ENCODE measurements around the gene KCNK3. TPM values are rescaled to one million over a fixed set of nuclear protein-coding genes. Genes with fewer than 3 reads are reported as not detected.
"Not testable (repeated sequence)": the region's sequence is repeated elsewhere in the genome, so short reads cannot be mapped to it uniquely, and the experiment has no call there.

KCNK3 gene
- total RNA-seq, 1 experiment from 2014 or later: not detected

DNA sequence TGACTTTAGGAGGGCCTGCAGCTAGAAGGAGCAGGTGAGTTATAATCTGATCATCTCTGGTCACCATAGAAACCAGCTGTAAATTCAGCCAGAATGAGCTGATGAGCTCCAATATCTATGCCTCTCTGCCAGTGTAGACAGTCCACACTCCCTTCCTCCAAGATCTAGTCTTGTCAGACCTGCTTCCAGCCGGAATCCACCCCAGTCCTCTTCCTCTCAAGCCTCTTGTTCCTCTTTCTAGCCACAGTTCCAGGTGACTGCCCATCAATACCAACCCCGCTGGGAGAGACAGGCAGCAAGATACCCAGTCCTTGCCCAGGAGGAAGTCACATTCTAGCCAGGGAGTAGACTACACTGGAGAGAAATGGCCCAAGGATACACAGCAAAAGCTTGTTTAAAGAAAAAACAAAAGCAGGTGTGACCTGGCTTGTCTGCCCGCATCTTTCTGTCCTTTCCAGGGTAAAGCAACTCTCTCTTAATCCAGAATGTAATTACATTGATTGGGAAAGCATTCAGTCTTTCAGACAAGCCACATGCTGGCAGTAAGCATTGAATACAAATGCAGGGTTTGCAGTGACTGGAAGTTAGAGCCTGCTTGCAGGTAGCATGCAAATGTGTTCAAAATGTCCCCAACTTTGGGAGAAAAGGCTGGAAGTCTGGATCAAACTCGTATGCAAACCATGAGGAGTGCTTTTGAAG lies 62.6 kb downstream of the KCNK3 start:
- no peak for DNase-seq (ENCODE audit: low read depth)

DNA sequence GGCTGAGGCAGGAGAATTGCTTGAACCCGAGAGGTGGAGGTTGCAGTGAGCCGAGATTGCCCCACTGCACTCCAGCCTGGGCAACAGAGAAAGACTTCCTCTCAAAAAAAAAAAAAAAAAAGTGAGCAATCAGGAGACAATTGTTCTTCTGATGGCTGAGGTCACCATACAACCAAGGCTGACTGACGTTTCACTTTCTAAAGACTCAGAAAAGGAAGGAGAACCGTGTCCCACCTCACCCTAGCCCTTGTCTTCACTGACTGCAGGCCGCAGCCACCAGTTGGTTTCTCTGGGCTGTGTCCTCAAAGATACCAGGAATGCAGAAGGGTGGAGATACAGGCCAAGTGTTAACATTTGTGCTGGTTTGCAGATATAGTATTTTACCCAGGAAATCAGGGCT lies 63.8 kb downstream of the KCNK3 start:
- no peak for DNase-seq (ENCODE audit: low read depth)

DNA sequence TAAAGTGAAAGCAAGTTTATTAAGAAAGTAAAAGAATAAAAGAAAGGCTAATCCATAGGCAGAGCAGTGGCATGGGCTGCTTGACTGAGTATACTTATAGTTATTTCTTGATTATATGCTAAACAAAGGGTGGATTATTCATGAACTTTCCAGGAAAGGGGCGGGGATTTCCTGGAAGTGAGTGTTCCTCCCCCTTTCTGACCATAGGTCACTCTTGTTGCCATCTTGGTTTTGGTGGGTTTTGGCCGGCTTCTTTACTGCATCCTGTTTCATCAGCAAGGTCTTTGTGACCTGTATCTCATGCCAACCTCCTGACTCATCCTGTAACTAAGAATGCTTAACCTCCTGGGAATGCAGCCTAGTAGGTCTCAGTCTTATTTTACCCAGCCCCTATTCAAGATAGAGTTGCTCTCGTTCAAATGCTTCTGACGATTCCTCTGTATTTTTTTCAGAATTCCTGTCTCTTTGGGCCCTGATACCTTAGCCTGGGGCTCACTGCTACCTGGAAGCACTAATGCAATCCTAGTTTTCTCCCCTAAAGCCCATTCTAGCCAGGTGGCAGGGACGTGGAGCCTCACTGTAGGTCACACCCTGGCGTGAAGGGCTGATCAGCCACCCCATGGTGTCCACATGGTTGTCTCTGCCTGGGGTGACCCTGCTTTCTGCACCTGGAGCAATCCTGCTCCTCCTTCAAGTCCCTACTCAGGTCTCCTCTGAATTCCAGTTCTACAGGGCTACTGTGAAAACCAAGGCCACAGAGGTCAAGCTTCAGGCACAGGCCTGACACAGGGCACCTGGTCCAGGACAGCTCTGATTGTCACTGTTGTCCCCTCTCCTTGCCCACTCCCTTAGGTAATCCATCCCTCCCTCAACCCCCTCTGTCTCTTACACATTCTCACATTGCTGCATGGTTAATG lies 65.6 kb downstream of the KCNK3 start:
- DNase-seq (ENCODE audit: low read depth): peak; percentile 96

DNA sequence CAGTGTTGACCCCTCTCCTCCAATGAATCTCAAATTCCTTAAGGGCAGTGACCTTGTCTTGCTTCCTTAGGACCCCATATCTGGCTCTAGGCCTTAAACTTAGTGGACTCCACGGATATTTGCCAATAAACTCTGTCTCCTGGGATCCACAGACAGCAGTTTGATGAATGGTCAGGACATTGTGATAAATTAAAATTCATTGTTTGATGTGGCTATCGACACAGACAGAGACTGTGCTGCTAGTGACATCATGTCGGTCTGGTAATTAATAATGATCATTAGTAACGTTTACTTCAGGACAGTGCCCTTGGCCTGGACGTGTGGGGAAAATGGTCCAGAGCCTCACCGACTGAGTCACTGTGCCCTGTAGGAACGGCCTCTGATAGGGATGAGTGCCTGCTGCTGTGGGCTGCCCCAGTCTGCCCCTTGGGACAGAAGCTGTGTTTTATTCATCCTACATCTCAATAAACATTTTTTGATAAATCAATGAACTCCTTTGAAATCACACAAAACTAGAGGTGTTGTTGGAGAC lies 66.3 kb downstream of the KCNK3 start:
- no peak for DNase-seq (ENCODE audit: low read depth)

DNA sequence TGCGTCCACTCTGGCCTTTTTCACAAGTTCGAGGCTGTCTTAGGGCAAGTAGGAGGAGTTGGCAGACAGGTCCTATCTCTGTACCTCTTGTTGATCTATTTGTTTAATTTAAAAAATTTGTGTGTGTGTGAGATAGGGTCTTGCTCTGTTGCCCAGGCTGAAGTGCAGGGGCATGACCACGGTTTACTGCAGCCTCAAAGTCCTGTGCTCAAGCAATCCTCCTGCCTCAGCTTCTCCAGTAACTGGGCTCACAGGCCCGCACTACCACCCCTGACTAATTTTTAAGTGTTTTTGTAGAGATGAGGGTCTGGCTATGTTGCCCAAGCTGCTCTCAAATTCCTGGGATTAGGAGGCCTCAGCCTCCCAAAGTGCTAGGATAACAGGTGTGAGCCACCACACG lies 67.3 kb downstream of the KCNK3 start:
- DNase-seq (ENCODE audit: low read depth): no peak

DNA sequence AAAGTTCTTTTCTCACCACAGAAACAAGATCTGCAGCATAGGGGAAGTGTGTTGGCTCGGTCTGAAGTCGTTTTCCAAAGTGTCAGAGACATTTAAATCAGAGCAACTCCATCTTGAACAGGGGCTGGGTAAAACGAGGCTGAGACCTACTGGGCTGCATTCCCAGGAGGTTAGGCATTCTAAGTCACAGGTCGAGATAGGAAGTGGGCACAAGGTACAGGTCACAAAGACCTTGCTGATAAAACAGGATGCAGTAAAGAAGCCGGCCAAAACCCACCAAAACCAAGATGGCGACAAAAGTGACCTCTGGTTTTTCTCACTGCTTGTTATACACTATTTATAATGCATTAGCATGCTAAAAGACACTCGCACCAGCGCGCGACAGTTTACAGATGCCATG lies 68.5 kb downstream of the KCNK3 start:
- DNase-seq (ENCODE audit: low read depth): not testable (repeated sequence)

DNA sequence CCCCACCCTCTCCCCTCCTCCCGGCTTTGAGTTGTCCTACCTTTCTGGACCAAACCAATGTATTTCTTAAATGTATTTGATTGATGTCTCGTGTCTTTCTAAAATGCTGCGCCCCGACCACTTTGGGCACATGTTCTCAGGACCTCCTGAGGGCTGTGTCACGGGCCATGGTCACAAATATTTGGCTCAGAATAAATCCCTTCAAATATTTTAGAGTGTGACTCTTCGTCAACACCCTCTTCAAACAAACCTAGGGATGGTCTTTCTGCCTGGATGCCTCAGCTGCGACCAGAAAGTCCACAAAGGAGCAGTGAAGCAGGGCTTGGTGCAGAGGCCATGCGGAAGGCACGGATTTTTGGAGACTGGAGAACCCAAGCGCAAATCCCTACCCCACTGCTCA lies 70.5 kb downstream of the KCNK3 start:
- no peak for DNase-seq (ENCODE audit: low read depth)

DNA sequence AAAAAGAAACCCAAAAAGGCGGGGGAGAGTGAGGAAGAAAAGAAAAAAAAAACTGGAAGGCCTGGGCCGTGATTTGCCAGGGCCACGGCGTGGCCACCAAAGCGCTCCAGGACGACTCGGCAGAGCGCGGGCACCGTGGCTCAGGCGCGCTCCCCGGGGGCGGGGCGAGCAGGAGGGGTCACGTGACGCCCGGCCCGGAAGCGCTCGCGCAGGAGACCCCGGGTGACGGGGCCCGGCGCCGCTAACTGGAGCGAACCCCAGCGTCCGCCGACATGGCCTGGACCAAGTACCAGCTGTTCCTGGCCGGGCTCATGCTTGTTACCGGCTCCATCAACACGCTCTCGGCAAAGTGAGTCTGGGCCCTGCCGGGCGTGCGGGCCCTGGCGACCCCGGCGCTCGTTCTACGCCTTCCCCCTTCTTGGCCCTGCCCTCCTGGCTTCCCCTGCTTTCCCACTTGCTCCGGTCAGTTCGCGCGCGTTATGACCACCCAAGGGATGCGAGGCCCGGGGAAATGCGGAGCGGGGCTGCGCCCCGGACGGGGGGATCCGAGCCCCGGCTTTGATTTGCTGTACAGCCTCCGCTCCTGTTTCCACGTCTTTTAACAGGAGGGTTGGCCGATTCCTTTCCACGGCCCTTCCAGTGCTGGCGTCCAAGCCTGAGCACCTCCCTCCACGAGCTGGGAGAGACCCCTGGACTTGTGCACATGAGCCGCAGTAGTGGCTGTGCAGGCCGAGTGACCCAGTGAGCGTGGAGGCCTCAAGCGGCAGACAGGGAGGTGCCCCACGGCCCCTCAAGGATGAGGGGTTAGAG lies 71.8 kb downstream of the KCNK3 start, which contains the start of gene SLC35F6:
Gene SLC35F6, plus strand, starts transcription at position 207 of the 810 bp plus-strand sequence. Its CDS starts 66 bp downstream, at position 273.
- peak; percentile 78 for DNase-seq (ENCODE audit: low read depth)

DNA sequence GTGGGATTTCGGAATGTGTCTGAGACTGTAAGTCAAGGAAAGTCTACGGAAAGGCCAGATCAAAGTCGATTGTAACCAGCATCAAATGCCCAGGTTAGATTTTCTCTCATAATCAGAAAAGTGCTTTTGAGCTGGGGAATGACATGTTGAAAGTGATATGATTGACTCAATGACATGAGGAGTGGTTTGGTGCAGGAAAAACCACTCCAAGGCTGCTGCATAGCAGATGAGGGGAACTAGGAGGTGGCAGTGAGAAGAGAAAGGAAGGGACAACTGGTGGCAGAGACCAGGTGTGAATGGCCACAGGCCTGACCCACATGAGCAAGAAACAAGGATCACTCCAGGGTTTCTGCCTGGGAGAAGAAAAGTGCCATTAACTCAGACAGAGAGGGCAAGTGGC lies 72.4 kb downstream of the KCNK3 start:
- no peak for DNase-seq (ENCODE audit: low read depth)

DNA sequence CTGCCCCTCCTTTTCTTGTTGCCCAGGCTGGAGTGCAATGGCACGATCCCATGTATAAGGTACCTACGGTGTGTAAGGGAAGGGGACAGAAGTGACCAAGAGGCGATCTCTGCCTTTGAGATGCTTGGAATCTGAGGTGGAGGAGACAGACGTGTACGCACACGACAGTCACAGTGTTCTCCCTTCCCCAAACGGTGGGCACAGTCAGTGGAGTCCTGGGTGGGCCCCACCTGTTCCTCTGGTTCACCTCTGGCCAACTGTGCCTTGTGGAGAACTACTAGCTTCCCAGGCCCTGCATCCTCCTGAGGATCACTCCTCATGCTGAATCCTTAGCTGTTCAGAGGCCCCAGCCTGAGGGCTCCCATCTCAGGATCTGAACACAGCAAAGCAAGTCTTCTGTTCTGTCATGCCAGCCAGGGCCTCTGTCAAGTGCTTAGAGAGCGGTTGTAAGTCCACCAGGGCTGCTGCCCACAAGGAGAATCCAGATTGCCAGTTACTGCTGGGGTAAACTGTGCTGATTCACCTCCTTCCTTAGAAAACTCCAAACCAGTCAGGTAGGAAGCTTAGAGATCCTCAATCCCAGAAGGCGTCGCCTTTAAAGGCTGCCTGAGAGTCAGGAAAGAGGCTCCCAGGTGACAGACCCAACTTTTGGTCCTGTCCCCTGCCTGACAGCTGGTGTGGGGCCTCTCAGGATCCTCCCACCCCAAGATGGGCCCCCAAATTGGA lies 73.1 kb downstream of the KCNK3 start:
- DNase-seq (ENCODE audit: low read depth): no peak

DNA sequence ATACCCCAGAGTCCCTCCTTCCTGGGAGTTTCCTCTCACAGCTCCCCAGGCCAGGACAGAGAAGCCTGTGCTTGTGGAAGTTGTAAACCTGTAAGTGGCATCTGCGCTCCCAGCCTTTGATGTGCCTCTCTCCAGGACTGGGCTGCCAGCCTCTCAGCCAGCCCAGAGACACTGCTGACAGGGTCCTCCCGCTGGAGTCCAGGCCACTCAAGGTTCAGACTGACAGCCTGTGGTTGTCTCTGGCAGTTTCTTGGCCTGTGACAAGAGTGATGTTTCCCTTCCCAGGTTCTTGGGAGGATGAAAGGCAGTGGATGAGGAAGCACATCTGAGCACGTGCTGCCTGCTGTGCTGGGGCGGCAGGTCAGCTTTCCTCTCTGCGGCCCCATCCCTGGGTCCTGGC lies 74.6 kb downstream of the KCNK3 start:
- no peak for DNase-seq (ENCODE audit: low read depth)

DNA sequence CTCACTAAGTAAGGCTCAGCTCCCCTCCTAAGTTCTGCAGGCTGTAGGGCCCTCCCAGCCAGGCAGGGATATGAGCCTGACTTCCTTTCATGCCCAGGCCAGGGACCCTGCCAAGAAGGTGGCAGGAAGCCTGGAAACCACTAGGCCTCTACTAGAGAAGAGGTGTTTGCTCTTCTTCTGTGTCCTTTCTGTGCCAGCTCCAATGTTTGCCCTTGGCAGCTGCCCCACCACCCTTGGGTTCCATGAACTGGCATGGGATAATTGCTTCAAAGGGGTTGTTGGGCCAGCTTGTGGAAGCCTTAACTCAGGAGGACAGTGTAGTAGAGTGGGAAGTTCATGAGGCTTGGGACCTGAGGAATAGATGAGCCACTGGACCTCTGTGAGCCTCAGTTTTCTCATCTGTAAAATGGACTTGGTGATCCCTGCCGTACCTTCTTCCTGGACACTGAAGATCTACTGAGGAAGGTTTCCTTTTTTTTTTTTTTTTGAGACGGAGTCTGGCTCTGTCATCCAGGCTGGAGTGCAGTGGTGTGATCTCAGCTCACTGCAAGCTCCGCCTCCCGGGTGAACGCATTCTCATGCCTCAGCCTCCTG lies 75.5 kb downstream of the KCNK3 start:
- DNase-seq (ENCODE audit: low read depth): no peak

DNA sequence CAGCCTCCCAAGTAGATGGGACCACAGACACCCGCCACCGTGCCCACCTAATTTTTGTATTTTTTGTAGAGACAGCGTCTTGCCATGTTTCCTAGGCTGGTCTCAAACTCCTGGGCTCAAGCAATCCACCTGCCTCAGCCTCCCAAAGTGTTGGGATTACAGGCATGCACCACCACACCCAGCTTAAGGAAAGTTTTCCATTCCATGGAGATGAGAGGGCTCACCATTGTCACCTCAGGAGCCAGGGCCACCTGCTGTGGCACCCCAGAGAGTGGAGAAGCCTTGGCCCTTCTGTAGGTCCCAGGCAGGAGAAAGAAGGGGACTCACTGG lies 76.2 kb downstream of the KCNK3 start:
- no peak for DNase-seq (ENCODE audit: low read depth)

DNA sequence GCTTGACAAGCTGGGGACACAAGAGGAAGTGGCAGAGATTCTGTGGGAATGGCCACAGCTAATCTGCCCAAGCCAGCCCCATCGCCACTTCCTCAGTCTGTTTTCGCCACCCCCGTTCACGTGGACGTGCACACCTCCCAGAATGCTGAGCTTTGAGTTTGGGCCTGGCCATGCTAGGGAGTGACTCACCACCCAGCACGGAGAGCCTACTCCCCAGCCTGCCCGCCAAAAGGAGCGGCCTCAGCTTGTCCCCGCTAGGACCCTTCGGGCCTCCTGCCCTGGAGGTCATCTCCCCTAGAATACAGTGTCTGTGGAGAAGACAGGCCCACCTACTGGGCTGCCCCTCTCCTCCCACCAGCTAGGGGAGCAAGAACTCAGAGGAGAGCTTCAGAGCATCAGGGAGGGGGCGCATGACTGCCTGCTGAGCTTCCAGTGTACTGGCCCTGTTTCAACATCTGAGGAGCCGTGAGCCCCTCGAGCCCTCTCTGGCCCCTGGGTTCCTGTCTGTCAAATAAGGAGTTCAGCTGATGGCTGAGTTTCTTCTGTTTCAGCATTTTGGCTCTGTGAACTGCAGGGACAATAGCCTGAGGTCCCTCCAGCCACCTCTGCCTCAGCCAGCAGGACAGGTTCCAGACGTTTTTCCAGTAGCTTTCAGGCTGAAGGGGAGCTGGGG lies 76.7 kb downstream of the KCNK3 start:
- DNase-seq (ENCODE audit: low read depth): no peak

DNA sequence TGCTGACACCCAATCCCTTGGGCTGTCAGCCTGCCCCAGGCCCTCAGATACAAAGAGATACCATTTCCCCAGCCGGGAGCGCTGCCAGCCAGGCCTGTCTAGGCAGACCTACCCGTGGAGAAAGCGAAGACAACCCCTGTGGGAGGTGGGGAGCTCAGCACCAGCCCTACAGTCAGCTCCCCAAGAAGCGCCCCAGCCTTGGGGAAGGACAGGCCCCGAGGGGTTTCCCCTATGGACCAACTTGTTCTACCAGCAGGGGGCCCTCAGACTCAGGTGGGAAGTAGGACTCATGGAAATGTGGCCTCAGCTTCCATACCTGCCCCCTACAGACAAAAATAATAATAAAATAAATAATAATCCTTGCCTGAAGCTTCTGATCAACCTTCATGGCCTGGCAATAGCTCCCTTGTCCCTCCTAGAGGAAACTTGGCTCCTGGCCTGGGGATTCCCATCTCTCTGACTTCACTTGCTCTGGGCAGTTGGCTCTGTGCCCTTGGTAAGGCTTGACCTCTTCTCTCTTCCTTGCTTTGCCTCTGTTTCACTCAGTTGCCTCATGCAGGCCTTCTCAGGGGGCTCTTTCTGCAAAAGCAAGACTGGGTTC lies 78.6 kb downstream of the KCNK3 start:
- peak; percentile 28 for DNase-seq (ENCODE audit: low read depth)

DNA sequence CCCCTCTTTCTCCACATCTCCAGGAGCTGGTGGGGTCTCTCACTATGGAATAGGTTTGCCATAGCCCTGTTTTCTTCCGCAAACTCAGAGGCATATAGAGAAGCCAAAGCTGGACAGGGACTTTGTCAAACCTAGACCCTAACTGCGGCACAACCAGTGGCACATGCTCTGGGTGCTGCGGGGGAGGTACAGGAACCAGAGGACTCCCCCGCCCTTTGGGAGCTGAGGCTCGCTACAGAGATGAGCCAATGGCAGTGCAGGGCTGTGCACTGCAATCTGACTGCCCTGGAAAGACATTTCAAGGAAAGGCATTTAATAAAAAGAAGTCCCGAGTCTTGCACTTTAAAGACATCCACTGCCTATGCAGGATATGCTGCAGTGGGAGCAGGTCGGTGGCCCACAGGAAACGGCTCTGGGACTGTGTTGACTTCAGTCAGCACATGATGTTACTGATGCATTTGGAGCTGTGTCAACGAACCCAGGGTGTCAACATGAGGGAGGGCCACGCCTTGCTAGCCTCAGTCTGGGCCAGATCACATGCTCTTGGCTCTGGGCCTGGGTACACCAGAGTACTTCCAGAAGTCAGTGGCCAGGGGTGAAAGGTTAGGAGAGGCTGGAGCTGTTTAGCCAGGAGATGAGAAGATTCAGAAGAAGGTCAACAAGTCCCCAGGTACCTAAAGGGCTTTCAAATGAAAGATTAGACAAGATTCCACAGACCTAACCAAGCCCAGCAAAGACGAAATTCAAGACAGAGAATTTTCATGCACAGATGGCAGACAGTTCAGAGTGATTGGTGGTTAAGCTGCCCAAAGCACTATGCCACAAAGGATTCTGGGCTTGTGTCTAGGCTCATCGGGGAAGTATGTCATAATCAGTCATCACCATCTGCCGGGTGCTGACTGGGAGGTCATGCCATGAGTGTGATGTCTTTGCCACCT lies 79.8 kb downstream of the KCNK3 start:
- DNase-seq (ENCODE audit: low read depth): peak; percentile 91

DNA sequence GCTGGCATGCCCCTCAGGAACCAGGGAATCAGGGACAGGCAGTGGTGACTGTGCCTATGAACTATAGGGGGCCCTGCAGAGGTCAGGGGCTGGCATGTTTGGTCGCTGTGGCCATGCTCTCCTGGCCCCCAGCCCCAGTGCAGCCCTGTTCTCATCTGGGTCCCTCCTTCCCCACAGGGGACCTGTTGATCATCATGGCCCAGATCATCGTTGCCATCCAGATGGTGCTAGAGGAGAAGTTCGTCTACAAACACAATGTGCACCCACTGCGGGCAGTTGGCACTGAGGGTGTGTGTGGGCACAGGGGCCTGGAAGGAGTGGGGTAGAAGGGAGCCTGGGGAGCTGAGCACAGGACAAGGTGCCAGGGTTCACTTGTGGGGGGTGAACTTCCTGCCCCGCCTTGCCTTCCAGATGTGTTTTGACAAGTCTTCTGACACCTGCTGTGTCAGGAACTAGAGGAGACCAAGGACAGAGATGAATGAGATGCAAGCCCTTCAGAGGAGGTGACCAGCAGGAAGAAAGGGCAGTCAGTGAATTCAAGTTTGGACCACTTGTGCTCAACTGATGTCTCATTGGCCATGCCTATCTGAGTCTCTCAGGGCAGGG lies 83.8 kb downstream of the KCNK3 start:
- DNase-seq (ENCODE audit: low read depth): no peak

DNA sequence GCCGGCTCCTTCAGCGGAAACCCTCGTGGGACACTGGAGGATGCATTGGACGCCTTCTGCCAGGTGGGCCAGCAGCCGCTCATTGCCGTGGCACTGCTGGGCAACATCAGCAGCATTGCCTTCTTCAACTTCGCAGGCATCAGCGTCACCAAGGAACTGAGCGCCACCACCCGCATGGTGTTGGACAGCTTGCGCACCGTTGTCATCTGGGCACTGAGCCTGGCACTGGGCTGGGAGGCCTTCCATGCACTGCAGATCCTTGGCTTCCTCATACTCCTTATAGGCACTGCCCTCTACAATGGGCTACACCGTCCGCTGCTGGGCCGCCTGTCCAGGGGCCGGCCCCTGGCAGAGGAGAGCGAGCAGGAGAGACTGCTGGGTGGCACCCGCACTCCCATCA lies 85.6 kb downstream of the KCNK3 start:
- DNase-seq (ENCODE audit: low read depth): no peak
